ENCODE results near the gene SAMD4B. TPM values are rescaled to one million over a fixed set of nuclear protein-coding genes. Genes with fewer than 3 reads are reported as not detected.

Gene SAMD4B
- total RNA-seq, 2 experiments from 2014 or later: 59.4 to 60.0 TPM

DNA sequence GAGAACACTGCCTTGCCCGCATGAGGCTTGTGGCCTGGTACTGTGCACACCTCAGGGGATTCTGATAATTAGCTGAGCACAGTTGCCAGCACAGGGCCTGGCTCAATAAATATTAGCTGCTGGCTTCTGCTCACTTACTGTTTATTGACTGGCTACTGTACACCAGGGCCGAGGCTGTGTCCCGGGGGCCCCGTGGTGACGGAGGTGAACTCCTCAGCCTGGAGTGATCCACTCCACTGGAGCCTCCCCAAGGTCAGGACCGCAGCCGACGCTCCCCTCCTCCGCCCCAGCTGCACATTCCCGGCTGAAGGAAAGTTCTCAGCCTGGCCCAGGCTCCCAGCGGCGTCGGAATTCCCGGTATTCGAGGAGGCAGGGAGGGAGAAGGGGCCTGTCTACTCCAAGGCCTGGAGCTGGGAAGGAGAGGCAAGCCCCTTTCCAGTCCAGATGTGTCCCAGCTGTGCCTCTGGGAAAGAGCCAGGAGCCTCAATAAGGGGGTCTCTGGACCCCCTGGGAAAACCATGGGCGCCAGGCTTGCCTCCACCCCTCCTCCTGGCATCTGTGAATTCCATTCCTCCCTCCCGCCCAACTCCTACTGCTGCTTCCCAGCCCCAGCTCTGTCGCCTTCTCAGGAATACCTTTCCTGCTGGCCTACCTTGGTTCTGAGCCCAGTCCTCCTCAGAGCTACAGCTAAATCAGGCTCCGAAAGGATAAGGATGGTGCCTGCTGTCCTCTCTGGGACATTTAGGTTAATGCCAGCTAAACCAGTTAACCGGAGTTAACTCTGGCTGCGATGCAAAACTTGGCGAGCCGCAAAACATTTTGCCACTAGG lies 86.3 kb downstream of the SAMD4B start:
- ChIA-PET CTCF (ENCODE audit: unreplicated experiment) (no interaction called here), POLR2A (interaction anchor here (1.8 kb wide), 1 partner anchor 7 kb away, joined by 12 read pairs; the partner anchor contains the start of gene RPS16)
- no peak overlapping the region for H3K27ac ChIP-seq (ENCODE audit: low read depth, low read length, poor library complexity, severe bottlenecking)
- H3K4me2 ChIP-seq (ENCODE audit: low read length): no peak overlapping the region
- peaks cover 4% of the 10 kb centered on the region for H4K20me1 ChIP-seq (ENCODE audit: insufficient read depth, low read length)
- H3K4me3 ChIP-seq (ENCODE audit: low read depth, low read length, poor library complexity, severe bottlenecking): no peak overlapping the region
- H3K9me3 ChIP-seq (ENCODE audit: low read length): no peaks in the 10 kb centered on the region
- peaks cover 46% of the 10 kb centered on the region for H3K36me3 ChIP-seq (ENCODE audit: insufficient read depth, low read length)
- H3K9me2 ChIP-seq (ENCODE audit: insufficient read depth, low read length): no peaks in the 10 kb centered on the region
- BruUV-seq (replicated peaks): no TSS peak
- TF ChIP-seq, protein P1, sequence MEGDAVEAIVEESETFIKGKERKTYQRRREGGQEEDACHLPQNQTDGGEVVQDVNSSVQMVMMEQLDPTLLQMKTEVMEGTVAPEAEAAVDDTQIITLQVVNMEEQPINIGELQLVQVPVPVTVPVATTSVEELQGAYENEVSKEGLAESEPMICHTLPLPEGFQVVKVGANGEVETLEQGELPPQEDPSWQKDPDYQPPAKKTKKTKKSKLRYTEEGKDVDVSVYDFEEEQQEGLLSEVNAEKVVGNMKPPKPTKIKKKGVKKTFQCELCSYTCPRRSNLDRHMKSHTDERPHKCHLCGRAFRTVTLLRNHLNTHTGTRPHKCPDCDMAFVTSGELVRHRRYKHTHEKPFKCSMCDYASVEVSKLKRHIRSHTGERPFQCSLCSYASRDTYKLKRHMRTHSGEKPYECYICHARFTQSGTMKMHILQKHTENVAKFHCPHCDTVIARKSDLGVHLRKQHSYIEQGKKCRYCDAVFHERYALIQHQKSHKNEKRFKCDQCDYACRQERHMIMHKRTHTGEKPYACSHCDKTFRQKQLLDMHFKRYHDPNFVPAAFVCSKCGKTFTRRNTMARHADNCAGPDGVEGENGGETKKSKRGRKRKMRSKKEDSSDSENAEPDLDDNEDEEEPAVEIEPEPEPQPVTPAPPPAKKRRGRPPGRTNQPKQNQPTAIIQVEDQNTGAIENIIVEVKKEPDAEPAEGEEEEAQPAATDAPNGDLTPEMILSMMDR (conservative IDR thresholded peaks at IDR 0.05; ENCODE audit: low read length): no peak
- no peak for TF ChIP-seq EZH2phosphoT487 (IDR thresholded peaks at IDR 0.05; ENCODE audit: borderline replicate concordance, low read depth, low read length)
- H2AFZ ChIP-seq (ENCODE audit: low read length): no peak overlapping the region
- H3K4me1 ChIP-seq (ENCODE audit: insufficient read depth, low read length, poor library complexity, severe bottlenecking): peaks cover 5% of the 10 kb centered on the region
- intact Hi-C loops (cut with micrococcal nuclease; ENCODE audit: unreplicated experiment): no loop called here
- DNase-seq (ENCODE audit: low spot score): no peak
- H3K79me2 ChIP-seq (ENCODE audit: insufficient read depth, low read depth, low read length): peaks cover 7% of the 10 kb centered on the region

DNA sequence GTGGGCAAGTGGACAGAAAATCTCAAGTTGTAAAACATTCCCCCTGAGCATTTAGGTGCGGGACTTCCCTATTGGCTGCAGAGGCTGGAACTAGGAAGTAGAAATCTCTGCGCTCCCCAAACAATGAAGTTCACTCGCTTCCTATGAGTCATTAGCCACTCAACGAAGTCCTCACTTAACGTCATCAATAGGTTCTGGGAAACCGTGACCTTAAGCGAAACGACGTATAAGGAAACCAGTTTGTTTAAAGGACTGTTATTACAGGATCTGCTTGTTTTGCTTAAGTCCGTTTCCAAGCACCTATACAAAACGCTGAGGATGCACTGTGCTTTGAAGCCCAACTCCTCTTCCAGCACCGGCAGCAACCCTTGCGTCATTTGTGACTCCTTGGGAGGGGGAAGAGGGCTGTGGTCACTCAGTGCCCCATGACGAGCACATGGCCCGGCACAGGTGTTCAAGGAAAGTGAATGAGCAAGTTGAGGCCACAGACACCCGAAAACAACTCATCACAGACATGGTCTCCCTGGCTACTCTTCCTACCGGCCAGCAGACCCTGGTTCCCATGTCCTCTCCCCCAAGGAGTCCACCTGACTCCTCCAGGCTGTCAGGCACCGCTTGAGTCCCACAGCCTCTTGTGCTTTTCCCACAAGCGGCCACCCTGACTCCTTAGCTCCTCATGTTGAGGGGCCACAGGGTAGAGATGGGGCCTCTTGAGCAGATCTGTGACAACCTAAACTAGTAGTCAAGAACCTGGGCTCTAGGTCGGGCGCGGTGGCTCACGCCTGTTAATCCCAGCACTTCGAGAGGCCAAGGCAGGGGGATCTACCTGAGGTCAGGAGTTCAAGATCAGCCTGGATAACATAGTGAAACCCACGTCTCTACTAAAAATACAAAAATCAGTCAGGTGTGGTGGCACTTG lies 88.7 kb downstream of the SAMD4B start:
- peaks cover 56% of the 10 kb centered on the region for H3K36me3 ChIP-seq (ENCODE audit: insufficient read depth, low read length)
- ChIA-PET POLR2A (no interaction called here), CTCF (ENCODE audit: unreplicated experiment) (no interaction called here)
- H3K27ac ChIP-seq (ENCODE audit: low read depth, low read length, poor library complexity, severe bottlenecking): peak overlapping the region; percentile 11
- no peaks in the 10 kb centered on the region for H3K9me2 ChIP-seq (ENCODE audit: insufficient read depth, low read length)
- intact Hi-C loops (cut with micrococcal nuclease; ENCODE audit: unreplicated experiment): no loop called here
- H3K4me1 ChIP-seq (ENCODE audit: insufficient read depth, low read length, poor library complexity, severe bottlenecking): peaks cover 18% of the 10 kb centered on the region
- BruUV-seq (replicated peaks): no TSS peak
- no peak for TF ChIP-seq EZH2phosphoT487 (IDR thresholded peaks at IDR 0.05; ENCODE audit: borderline replicate concordance, low read depth, low read length)
- TF ChIP-seq, protein P1 (conservative IDR thresholded peaks at IDR 0.05; ENCODE audit: low read length): no peak
- H3K79me2 ChIP-seq (ENCODE audit: insufficient read depth, low read depth, low read length): peaks cover 30% of the 10 kb centered on the region
- H3K4me2 ChIP-seq (ENCODE audit: low read length): no peak overlapping the region
- H2AFZ ChIP-seq (ENCODE audit: low read length): no peak overlapping the region
- peak; percentile 34 for DNase-seq (ENCODE audit: low spot score)
- H3K4me3 ChIP-seq (ENCODE audit: low read depth, low read length, poor library complexity, severe bottlenecking): no peak overlapping the region
- no peaks in the 10 kb centered on the region for H3K9me3 ChIP-seq (ENCODE audit: low read length)
- peaks cover 17% of the 10 kb centered on the region for H4K20me1 ChIP-seq (ENCODE audit: insufficient read depth, low read length)
